GM23248 (cell line): Measurements from ENCODE around the gene RBM19.

Experiments
- EZH2 ChIP-seq: fragments of 200-600 bp; sonication (generic); IDR thresholded peaks from 2 replicates; pipeline ENCODE4 v1.6.1; 2018; ENCODE audit warnings: antibody characterized with exemption, mild to moderate bottlenecking; ENCODE audit not compliant: insufficient read depth, poor library complexity, severe bottlenecking
- EZH2phosphoT487 ChIP-seq: fragments of 200-600 bp; sonication (generic); IDR thresholded peaks from 2 replicates; pipeline ENCODE4 v1.6.1; 2018; ENCODE audit warnings: antibody characterized with exemption, moderate library complexity, mild to moderate bottlenecking, low read depth; ENCODE audit not compliant: insufficient read depth

- TF ChIP-seq EZH2phosphoT487 (no peak), EZH2 (no peak)
Observed at GRCh38 chr12:113909776-113910420, 56.2 kb downstream of the RBM19 start.
